Erythroblast (primary cell): ENCODE measurements around the gene MRPS2.

Experiments
- GATA1 ChIP-seq: IDR thresholded peaks from 2 replicates; pipeline ENCODE4 v1.6.1; 2011; ENCODE audit warnings: low read depth, mild to moderate bottlenecking, control low read depth, low read length, moderate library complexity
- POLR2A ChIP-seq: IDR thresholded peaks from 2 replicates; pipeline ENCODE4 v1.6.1; 2011; ENCODE audit warnings: mild to moderate bottlenecking, low read length

GRCh38 chr9:135520916-135521607, 20.6 kb downstream of the MRPS2 start, which contains the start of gene LCN1:
- TF ChIP-seq POLR2A (no peak), GATA1 (no peak)
